Measurements from ENCODE around the gene ANKRD24. TPM values are rescaled to one million over a fixed set of nuclear protein-coding genes. Genes with fewer than 3 reads are reported as not detected.

ANKRD24 gene
- total and polyA plus RNA-seq, 8 donors: 0.58 to 2.3 (median 1.3) TPM

DNA sequence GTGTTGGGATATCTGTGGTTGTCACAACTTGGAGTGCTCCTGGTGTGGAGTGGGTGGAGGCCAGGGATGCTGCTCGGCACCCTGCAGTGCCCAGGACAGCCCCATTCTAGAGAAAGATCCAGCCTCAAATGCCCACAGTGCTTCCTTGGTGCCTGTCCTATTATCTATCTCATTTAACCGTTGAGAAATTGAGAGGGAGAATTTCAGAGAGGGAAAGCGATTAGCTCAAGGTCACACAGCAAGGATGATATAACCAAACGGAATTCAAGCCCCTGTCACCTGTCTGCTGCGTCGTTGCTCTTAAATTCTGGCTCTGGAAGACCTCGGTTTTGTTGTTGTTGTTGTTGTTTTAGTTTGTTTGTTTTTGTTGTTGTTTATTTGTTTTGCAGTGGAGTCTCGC lies 13.5 kb downstream of the ANKRD24 start:
- H3K4me1 ChIP-seq: peaks cover 0 to 8% of the 10 kb centered on the region in 2 donors
- H3K27me3 ChIP-seq: peaks cover 12 to 86% of the 10 kb centered on the region in 2 donors
- intact Hi-C loops (cut with DNase I): no loop called here
- TF ChIP-seq, protein P1, sequence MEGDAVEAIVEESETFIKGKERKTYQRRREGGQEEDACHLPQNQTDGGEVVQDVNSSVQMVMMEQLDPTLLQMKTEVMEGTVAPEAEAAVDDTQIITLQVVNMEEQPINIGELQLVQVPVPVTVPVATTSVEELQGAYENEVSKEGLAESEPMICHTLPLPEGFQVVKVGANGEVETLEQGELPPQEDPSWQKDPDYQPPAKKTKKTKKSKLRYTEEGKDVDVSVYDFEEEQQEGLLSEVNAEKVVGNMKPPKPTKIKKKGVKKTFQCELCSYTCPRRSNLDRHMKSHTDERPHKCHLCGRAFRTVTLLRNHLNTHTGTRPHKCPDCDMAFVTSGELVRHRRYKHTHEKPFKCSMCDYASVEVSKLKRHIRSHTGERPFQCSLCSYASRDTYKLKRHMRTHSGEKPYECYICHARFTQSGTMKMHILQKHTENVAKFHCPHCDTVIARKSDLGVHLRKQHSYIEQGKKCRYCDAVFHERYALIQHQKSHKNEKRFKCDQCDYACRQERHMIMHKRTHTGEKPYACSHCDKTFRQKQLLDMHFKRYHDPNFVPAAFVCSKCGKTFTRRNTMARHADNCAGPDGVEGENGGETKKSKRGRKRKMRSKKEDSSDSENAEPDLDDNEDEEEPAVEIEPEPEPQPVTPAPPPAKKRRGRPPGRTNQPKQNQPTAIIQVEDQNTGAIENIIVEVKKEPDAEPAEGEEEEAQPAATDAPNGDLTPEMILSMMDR (IDR thresholded peaks at IDR 0.05): no peak
- H3K9me3 ChIP-seq: no peaks in the 10 kb centered on the region
- H3K27ac ChIP-seq: no peak overlapping the region
- H3K4me3 ChIP-seq: no peak overlapping the region
- no peak for DNase-seq
- ATAC-seq: no peak
- no peaks in the 10 kb centered on the region for H3K36me3 ChIP-seq

DNA sequence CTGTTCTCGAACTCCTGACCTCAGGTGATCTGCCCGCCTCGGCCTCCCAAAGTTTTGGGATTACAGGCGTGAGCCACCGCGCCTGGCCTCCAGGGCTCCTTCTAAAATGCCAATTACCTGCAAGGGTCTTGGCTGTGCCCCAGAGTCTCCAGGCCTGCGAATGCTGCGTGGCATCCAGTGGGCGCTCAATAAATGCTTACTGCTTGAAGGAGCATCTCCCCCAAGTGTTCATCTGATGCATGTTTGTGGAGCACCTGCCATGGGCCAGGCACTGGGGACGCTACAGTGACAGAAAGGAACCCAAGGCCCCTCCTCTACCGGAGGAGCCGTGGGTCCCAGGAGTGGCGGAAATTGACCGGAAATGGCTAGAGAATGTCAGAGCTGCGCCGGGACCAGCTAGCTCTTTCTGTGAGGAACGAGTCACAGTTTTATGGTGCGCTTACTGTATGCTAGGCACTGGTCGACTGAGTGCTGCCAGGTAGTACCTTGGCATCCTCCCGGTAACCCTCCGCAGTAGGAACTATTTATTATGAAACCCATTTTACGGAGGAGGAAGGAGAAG lies 14.2 kb downstream of the ANKRD24 start:
- no peaks in the 10 kb centered on the region for H3K36me3 ChIP-seq
- peaks cover 0 to 8% of the 10 kb centered on the region in 2 donors for H3K4me1 ChIP-seq
- peaks cover 12 to 86% of the 10 kb centered on the region in 2 donors for H3K27me3 ChIP-seq
- ATAC-seq (no peak), DNase-seq (no peak)
- TF ChIP-seq, protein P1 (IDR thresholded peaks at IDR 0.05): no peak
- H3K9me3 ChIP-seq: no peaks in the 10 kb centered on the region
- H3K27ac ChIP-seq: no peak overlapping the region
- intact Hi-C loops (cut with DNase I): no loop called here
- H3K4me3 ChIP-seq: no peak overlapping the region

DNA sequence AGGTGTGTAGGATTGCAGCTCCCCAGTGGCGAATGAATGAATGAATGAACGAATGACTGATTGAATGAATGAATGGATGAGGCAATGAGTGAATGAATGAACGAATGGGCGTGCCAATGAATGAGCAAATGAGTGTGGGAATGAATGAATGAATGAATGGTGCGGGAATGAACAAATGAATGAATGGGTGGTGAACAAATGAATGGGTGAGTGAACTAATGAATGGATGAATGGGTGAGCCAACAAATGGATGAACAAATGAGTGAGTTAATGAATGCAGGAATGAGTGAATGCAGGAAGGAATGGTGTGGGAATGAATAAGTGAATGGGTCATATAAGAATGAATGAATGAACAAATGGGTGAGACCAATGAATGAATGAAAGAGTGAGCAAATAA lies 14.7 kb downstream of the ANKRD24 start:
- Histone ChIP-seq H3K27ac (no peak overlapping the region), H3K4me1 (peaks cover 0 to 8% of the 10 kb centered on the region in 2 donors), H3K27me3 (peaks cover 12 to 86% of the 10 kb centered on the region in 2 donors), H3K4me3 (no peak overlapping the region), H3K36me3 (no peaks in the 10 kb centered on the region), H3K9me3 (no peaks in the 10 kb centered on the region)
- TF ChIP-seq, protein P1 (IDR thresholded peaks at IDR 0.05): no peak
- DNase-seq (no peak), ATAC-seq (no peak)
- intact Hi-C loops (cut with DNase I): no loop called here

DNA sequence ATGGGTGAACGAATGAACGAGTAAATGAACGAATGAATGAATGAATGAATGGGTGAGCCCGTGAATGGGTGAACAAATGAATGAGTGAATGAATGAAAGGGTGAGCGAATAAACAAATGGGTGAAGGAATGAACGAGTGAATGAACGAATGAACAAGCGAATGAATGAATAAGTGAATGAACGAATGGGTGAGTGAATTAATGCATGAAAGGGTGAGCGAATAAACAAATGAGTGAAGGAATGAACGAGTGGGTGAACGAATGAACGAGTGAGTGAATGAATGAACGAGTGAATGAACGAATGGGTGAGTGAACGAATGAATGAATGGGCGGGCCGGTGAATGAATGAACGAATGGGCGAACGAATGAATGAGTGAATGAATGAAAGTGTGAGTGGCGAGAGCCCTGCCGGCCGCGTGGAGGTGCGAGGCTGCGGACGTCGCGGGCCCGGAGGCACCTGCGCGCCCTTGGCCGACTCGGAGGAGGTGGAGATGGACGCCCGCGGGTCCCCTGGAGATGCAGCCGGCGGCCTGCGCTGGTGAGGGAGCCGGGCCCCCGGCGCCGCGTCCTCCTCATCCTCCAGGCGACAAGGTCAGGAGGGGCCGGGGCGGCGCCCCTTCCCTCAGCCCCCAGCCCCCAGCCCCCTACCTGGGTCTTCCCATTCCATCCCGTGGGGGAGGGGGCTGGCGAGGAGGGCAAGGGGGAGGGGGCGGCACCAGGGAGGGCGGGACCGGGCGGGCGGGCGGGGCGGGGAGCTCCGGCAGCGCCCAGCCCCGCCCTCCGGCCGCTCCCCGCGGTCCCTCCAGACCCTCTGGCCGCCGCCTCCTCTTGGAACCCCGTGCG lies 15.4 kb downstream of the ANKRD24 start:
- DNase-seq (peak in 1 of 4 donors; percentile 7), ATAC-seq (no peak)
- Histone ChIP-seq H3K4me3 (no peak overlapping the region), H3K36me3 (no peaks in the 10 kb centered on the region), H3K27ac (no peak overlapping the region), H3K4me1 (peaks cover 0 to 8% of the 10 kb centered on the region in 2 donors), H3K27me3 (peaks cover 12 to 80% of the 10 kb centered on the region in 2 donors), H3K9me3 (no peaks in the 10 kb centered on the region)
- intact Hi-C loops (cut with DNase I): no loop called here
- TF ChIP-seq, protein P1 (IDR thresholded peaks at IDR 0.05): no peak

DNA sequence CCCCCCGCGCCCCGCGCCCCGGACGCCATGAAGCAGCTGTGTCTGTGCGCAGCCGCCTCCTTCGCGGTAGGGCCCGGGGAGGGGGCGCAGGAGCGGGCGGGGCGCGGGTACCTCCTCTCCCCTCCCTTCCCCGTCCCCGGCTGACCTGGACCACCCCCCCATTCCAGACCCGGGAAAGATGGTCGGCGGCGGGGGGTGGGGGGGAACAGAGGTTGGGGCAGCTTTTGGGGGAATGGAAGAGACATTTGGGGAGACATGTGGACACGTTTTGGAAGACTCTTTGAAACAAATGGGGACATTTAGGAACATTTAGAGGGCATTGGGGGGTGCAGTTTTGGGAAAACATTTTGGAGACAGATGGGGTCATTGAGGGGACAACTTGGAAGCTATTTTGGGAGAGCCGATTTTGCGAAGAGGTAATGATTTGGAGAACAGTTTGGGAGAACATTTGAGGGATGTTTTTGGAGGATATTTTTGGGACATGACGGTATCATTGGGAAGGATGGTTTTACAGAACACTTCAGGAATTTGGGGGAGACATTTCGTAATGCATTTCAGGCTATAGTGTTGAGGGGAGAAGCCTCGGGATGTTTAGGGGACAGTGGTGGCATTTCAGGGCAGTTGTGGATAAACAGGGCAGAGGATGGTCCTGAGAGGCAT lies 16.1 kb downstream of the ANKRD24 start:
- Histone ChIP-seq H3K9me3 (no peaks in the 10 kb centered on the region), H3K36me3 (no peaks in the 10 kb centered on the region), H3K27ac (no peak overlapping the region), H3K4me3 (no peak overlapping the region), H3K27me3 (peaks cover 12 to 73% of the 10 kb centered on the region in 2 donors), H3K4me1 (peaks cover 0 to 8% of the 10 kb centered on the region in 2 donors)
- ATAC-seq (no peak), DNase-seq (no peak)
- TF ChIP-seq, protein P1 (IDR thresholded peaks at IDR 0.05): no peak
- intact Hi-C loops (cut with DNase I): no loop called here
